RWPE2 (cell line): Measurements from ENCODE around the gene CCDC85C.

Experiments used
- ATAC-seq: fragments of 200-7000 bp; cut with Tn5 transposase; 3 replicates; pipeline ENCODE4 v1.9.1; 2021; ENCODE audit warnings: low read depth
- DNase-seq: peaks from one replicate; pipeline ENCODE4 v3.0.0-alpha.2; 2020; ENCODE audit warnings: low spot score
- H3K27ac ChIP-seq: fragments of 450-650 bp; 2 replicates; pipeline ENCODE4 v1.5.1; 2017; ENCODE audit warnings: mild to moderate bottlenecking; ENCODE audit not compliant: poor library complexity, severe bottlenecking
- H3K27me3 ChIP-seq: fragments of 250-450 bp; sonication (Bioruptor Pico); 2 replicates; pipeline ENCODE4 v1.5.1; 2021; ENCODE audit warnings: mild to moderate bottlenecking, moderate library complexity; ENCODE audit not compliant: insufficient read depth, poor library complexity, severe bottlenecking
- H3K36me3 ChIP-seq: fragments of 250-450 bp; sonication (Bioruptor Pico); 2 replicates; pipeline ENCODE4 v1.5.1; 2020; ENCODE audit warnings: low read depth, mild to moderate bottlenecking, moderate library complexity
- H3K4me1 ChIP-seq: fragments of 250-450 bp; sonication (Bioruptor Pico); 2 replicates; pipeline ENCODE4 v1.5.1; 2021; ENCODE audit warnings: mild to moderate bottlenecking, moderate library complexity; ENCODE audit not compliant: insufficient read depth, poor library complexity, severe bottlenecking
- H3K4me3 ChIP-seq: fragments of 250-450 bp; sonication (Bioruptor Pico); 2 replicates; pipeline ENCODE4 v1.5.1; 2021; ENCODE audit warnings: mild to moderate bottlenecking, moderate library complexity; ENCODE audit not compliant: severe bottlenecking
- H3K9me3 ChIP-seq: fragments of 250-450 bp; sonication (Bioruptor Pico); 2 replicates; pipeline ENCODE4 v1.5.1; 2021; ENCODE audit warnings: mild to moderate bottlenecking, moderate library complexity; ENCODE audit not compliant: severe bottlenecking
- CTCF ChIP-seq: fragments of 450-650 bp; IDR thresholded peaks from one replicate; pipeline ENCODE4 v1.5.1; 2017; ENCODE audit warnings: mild to moderate bottlenecking, moderate library complexity; ENCODE audit not compliant: poor library complexity, severe bottlenecking

CCDC85C gene

GRCh38 chr14:99481745-99482099 lies 122.3 kb downstream of the CCDC85C start:
- no peak for TF ChIP-seq CTCF
- ATAC-seq (no peak), DNase-seq (no peak)
- no peaks in the 10 kb centered on the region for H3K36me3 ChIP-seq
- peak overlapping the region; percentile 98 for H3K4me3 ChIP-seq
- H3K27ac ChIP-seq: peak overlapping the region; percentile 73
- H3K27me3 ChIP-seq: no peaks in the 10 kb centered on the region
- H3K9me3 ChIP-seq: no peaks in the 10 kb centered on the region
- peaks cover 40% of the 10 kb centered on the region for H3K4me1 ChIP-seq

GRCh38 chr14:99480917-99481744 lies 122.9 kb downstream of the CCDC85C start, which contains the start of gene CCNK:
TSS of gene CCNK (plus strand) at chr14:99481409. CDS start at chr14:99492678, 11,269 bp downstream.
- ATAC-seq (peak; percentile 86), DNase-seq (peak; percentile 100)
- H3K27me3 ChIP-seq: no peaks in the 10 kb centered on the region
- no peak for TF ChIP-seq CTCF
- peaks cover under 1% of the 10 kb centered on the region; the same call in 1 of the 2 replicates for H3K36me3 ChIP-seq
- H3K4me3 ChIP-seq: peak within 1 kb of the TSS; percentile 98
- no peaks in the 10 kb centered on the region for H3K9me3 ChIP-seq
- H3K27ac ChIP-seq: peak within 1 kb of the TSS; percentile 73
- H3K4me1 ChIP-seq: peaks cover 38% of the 10 kb centered on the region

GRCh38 chr14:99479906-99480869 lies 123.8 kb downstream of the CCDC85C start, which contains the start of gene SETD3:
TSS of gene SETD3 (minus strand) at chr14:99480859. CDS start at chr14:99465805, 15,054 bp downstream.
- H3K9me3 ChIP-seq: no peaks in the 10 kb centered on the region
- peak within 1 kb of the TSS; percentile 73 for H3K27ac ChIP-seq
- DNase-seq: peak; percentile 77
- H3K36me3 ChIP-seq: peaks cover 4% of the 10 kb centered on the region; the same call in 1 of the 2 replicates
- ATAC-seq: peak; percentile 1; the same call in 2 of the 3 replicates
- TF ChIP-seq CTCF: peak; percentile 24
- H3K4me3 ChIP-seq: peak within 1 kb of the TSS; percentile 98
- peaks cover 44% of the 10 kb centered on the region for H3K4me1 ChIP-seq
- H3K27me3 ChIP-seq: no peaks in the 10 kb centered on the region

- no peak for ATAC-seq
- Histone ChIP-seq H3K4me1 (peaks cover 42% of the 10 kb centered on the region), H3K9me3 (no peaks in the 10 kb centered on the region), H3K27ac (peak overlapping the region; percentile 73), H3K36me3 (peaks cover 4% of the 10 kb centered on the region; the same call in 1 of the 2 replicates), H3K4me3 (peak overlapping the region; percentile 98), H3K27me3 (no peaks in the 10 kb centered on the region)
- TF ChIP-seq CTCF: no peak
- DNase-seq: no peak
These were observed 124.7 kb downstream of the CCDC85C start for GRCh38 chr14:99479160-99479905.
